K562 (cell line): Measurements from ENCODE around the gene IMPDH2. TPM values are rescaled to one million over a fixed set of nuclear protein-coding genes. Genes with fewer than 3 reads are reported as not detected.

Experiments
- FOSL1 ChIP-seq: fragments of 200-800 bp; sonication (Bioruptor generic); conservative IDR thresholded peaks from 2 replicates; pipeline ENCODE4 v1.6.1; 2016; ENCODE audit warnings: missing genetic modification characterization, missing compliant biosample characterization
- HCFC1 ChIP-seq: IDR thresholded peaks from 2 replicates; pipeline ENCODE4 v1.6.1; 2012; ENCODE audit warnings: low read depth, low read length, improper control_type of control experiment
- HDAC2 ChIP-seq: fragments of 450-650 bp; IDR thresholded peaks from 2 replicates; pipeline ENCODE4 v1.6.1; 2016; ENCODE audit warnings: mild to moderate bottlenecking
- HDAC6 ChIP-seq: IDR thresholded peaks from 2 replicates; pipeline ENCODE4 v1.6.1; 2012; ENCODE audit warnings: low read depth, mild to moderate bottlenecking, control low read depth, inconsistent platforms, low read length, moderate library complexity
- MAFK ChIP-seq: IDR thresholded peaks from 2 replicates; pipeline ENCODE4 v1.6.1; 2011; ENCODE audit warnings: low read length, improper control_type of control experiment
- MEF2A ChIP-seq: IDR thresholded peaks from 2 replicates; pipeline ENCODE4 v1.6.1; 2011; ENCODE audit warnings: low read depth, mild to moderate bottlenecking, low read length, moderate library complexity; ENCODE audit not compliant: control insufficient read depth
- NFIC ChIP-seq: fragments of 450-650 bp; IDR thresholded peaks from 2 replicates; pipeline ENCODE4 v1.6.1; 2017; ENCODE audit warnings: mild to moderate bottlenecking, inconsistent platforms
- RBM25 ChIP-seq: fragments of 200-400 bp; formaldehyde crosslinking; IDR thresholded peaks from 2 replicates; pipeline ENCODE4 v1.6.1; 2018; ENCODE audit warnings: low read length, low read depth, moderate library complexity; ENCODE audit not compliant: severe bottlenecking
- TAL1 ChIP-seq: fragments of 450-650 bp; IDR thresholded peaks from 2 replicates; pipeline ENCODE4 v1.6.1; 2016; ENCODE audit warnings: mild to moderate bottlenecking
- ZNF644 ChIP-seq: fragments of 200-800 bp; sonication (Bioruptor generic); IDR thresholded peaks from 2 replicates; pipeline ENCODE4 v1.6.1; 2016; ENCODE audit warnings: low read depth, missing genetic modification characterization, missing compliant biosample characterization
- polyA plus RNA-seq, 8 experiments: library from polyadenylated mRNA; depleted of rRNA in 4 of 8; stranded (reverse) in 5 of 8; unstranded in 3 of 8; fragments of >200 nt; fragmentation: Nextera tagmentation in 2 of 8; fragmentation: Illumina TruSeq in 1 of 8; extraction: Ambion mirVana in 2 of 8; extraction: Trizol in 1 of 8; gene quantifications; 2 replicates each; pipeline versions ENCODE4 v1.2.1 to v1.2.3, GENCODE V29; 2011 to 2014; ENCODE audit warnings: inconsistent platforms in 1 of 8, missing spikeins in 1 of 8
- total RNA-seq, 7 experiments: library from RNA; depleted of rRNA in 6 of 7; stranded (reverse); fragments of >200 nt in 6 of 7; fragmentation: Illumina TruSeq in 2 of 7; extraction: Trizol in 2 of 7; gene quantifications; 2 replicates each; pipeline versions ENCODE4 v1.2.1 to v1.2.3, GENCODE V29; 2011 to 2021; ENCODE audit warnings: low replicate concordance in 1 of 7
- TF ChIP-seq, protein P1 (sequence below): fragments of 250-450 bp; sonication (Bioruptor Pico); IDR thresholded peaks from 2 replicates; pipeline ENCODE4 v1.5.0; 2021

The IMPDH2 gene
- total and polyA plus RNA-seq, 9 of the 15 experiments (the other 6 are each of a cell fraction or from before 2014, with no cell fraction given): 318 to 507 (median 366) TPM

- peak; percentile 53 for TF ChIP-seq HCFC1
- TF ChIP-seq MAFK: no peak
- TF ChIP-seq MEF2A: no peak
- TF ChIP-seq NFIC: peak; percentile 56; the same call in 1 of the 2 replicates
- TF ChIP-seq HDAC2: no peak
- TF ChIP-seq ZNF644 (tag): no peak
- TF ChIP-seq RBM25: no peak
- no peak for TF ChIP-seq HDAC6
- peak; percentile 15; the same call in 1 of the 2 replicates for TF ChIP-seq FOSL1 (tag)
- TF ChIP-seq TAL1: no peak
- TF ChIP-seq, protein P1, sequence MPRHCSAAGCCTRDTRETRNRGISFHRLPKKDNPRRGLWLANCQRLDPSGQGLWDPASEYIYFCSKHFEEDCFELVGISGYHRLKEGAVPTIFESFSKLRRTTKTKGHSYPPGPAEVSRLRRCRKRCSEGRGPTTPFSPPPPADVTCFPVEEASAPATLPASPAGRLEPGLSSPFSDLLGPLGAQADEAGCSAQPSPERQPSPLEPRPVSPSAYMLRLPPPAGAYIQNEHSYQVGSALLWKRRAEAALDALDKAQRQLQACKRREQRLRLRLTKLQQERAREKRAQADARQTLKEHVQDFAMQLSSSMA (CRISPR knock-in tag): no peak
Observed at GRCh38 chr3:49021213-49021812, 7.9 kb downstream of the IMPDH2 start (continued).
